WTC11 (cell line): ENCODE data around the gene GHRL.

Experiments used
- CREB1 ChIP-seq: sonication (generic); formaldehyde crosslinking; IDR thresholded peaks from 2 replicates; pipeline ENCODE4 v1.8.0; 2023; ENCODE audit warnings: mild to moderate bottlenecking, missing genetic modification reagents
- JAZF1 ChIP-seq: fragments of 250-450 bp; sonication (Bioruptor Pico); IDR thresholded peaks from 2 replicates; pipeline ENCODE4 v1.9.0; 2021; ENCODE audit warnings: moderate library complexity, mild to moderate bottlenecking, inconsistent platforms
- NFYB ChIP-seq: sonication (generic); formaldehyde crosslinking; conservative IDR thresholded peaks from 2 replicates; pipeline ENCODE4 v1.8.0; 2022; ENCODE audit warnings: low read depth, missing genetic modification reagents
- RELA ChIP-seq: sonication (generic); formaldehyde crosslinking; IDR thresholded peaks from 2 replicates; pipeline ENCODE4 v1.8.1; 2022; ENCODE audit warnings: missing genetic modification reagents, mild to moderate bottlenecking, borderline replicate concordance
- TEAD4 ChIP-seq: sonication (generic); formaldehyde crosslinking; IDR thresholded peaks from 2 replicates; pipeline ENCODE4 v1.8.0; 2022; ENCODE audit warnings: mild to moderate bottlenecking, missing genetic modification reagents
- ZBTB21 ChIP-seq: sonication (generic); formaldehyde crosslinking; IDR thresholded peaks from 2 replicates; pipeline ENCODE4 v1.8.1; 2023; ENCODE audit warnings: mild to moderate bottlenecking, missing genetic modification reagents, borderline replicate concordance
- ZNF423 ChIP-seq: fragments of 250-450 bp; sonication (Bioruptor Pico); IDR thresholded peaks from 2 replicates; pipeline ENCODE4 v2.1.2; 2022; ENCODE audit warnings: mild to moderate bottlenecking, moderate library complexity
- TF ChIP-seq, protein P1 (sequence below): fragments of 200-600 bp; IDR thresholded peaks from 2 replicates; pipeline ENCODE4 v1.8.0; 2022; ENCODE audit warnings: antibody characterized with exemption

DNA sequence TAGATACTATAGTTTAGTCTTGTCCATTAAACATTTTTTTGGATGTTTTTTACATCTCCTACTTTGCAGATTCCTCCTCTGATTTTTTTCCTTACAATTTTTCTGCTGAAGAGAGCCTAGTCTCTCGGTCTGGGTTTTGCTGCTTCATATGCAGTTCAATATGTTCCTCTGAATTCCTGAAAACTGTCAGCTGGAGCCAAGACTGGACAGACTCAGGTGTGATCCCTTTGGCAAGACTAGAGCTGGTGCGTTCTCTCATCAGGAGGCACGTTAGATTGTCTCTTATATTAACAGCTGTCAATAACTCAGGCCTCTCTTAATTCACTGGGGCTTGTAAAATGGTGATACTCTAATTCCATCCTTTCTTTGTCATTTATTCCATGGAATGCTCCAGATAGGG, 13.4 kb upstream of the GHRL start:
- TF ChIP-seq NFYB: no peak
- TF ChIP-seq TEAD4 (CRISPR knock-in tag): no peak
- TF ChIP-seq, protein P1, sequence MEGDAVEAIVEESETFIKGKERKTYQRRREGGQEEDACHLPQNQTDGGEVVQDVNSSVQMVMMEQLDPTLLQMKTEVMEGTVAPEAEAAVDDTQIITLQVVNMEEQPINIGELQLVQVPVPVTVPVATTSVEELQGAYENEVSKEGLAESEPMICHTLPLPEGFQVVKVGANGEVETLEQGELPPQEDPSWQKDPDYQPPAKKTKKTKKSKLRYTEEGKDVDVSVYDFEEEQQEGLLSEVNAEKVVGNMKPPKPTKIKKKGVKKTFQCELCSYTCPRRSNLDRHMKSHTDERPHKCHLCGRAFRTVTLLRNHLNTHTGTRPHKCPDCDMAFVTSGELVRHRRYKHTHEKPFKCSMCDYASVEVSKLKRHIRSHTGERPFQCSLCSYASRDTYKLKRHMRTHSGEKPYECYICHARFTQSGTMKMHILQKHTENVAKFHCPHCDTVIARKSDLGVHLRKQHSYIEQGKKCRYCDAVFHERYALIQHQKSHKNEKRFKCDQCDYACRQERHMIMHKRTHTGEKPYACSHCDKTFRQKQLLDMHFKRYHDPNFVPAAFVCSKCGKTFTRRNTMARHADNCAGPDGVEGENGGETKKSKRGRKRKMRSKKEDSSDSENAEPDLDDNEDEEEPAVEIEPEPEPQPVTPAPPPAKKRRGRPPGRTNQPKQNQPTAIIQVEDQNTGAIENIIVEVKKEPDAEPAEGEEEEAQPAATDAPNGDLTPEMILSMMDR: no peak
- no peak for TF ChIP-seq CREB1 (CRISPR knock-in tag)
- TF ChIP-seq ZNF423 (CRISPR knock-in tag): no peak
- no peak for TF ChIP-seq ZBTB21 (CRISPR knock-in tag)
- TF ChIP-seq JAZF1 (CRISPR knock-in tag): no peak
- TF ChIP-seq RELA (CRISPR knock-in tag): no peak
